ENCODE measurements around the gene UBE2I.

GRCh38 chr16:1291576-1291974 is 17.9 kb upstream of the UBE2I start:
- TF ChIP-seq, protein P1, sequence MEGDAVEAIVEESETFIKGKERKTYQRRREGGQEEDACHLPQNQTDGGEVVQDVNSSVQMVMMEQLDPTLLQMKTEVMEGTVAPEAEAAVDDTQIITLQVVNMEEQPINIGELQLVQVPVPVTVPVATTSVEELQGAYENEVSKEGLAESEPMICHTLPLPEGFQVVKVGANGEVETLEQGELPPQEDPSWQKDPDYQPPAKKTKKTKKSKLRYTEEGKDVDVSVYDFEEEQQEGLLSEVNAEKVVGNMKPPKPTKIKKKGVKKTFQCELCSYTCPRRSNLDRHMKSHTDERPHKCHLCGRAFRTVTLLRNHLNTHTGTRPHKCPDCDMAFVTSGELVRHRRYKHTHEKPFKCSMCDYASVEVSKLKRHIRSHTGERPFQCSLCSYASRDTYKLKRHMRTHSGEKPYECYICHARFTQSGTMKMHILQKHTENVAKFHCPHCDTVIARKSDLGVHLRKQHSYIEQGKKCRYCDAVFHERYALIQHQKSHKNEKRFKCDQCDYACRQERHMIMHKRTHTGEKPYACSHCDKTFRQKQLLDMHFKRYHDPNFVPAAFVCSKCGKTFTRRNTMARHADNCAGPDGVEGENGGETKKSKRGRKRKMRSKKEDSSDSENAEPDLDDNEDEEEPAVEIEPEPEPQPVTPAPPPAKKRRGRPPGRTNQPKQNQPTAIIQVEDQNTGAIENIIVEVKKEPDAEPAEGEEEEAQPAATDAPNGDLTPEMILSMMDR (IDR thresholded peaks at IDR 0.05) = no peak
- TF ChIP-seq POLR2AphosphoS5 (IDR thresholded peaks at IDR 0.05; ENCODE audit: low read depth, low read length) (no peak), SIN3A (IDR thresholded peaks at IDR 0.05; ENCODE audit: borderline replicate concordance, insufficient read depth, low read depth, low read length) (no peak), REST (IDR thresholded peaks at IDR 0.05; ENCODE audit: insufficient read depth in 1 of 2, low read depth in 2 of 2, low read length in 1 of 2) (no peak), TCF7L2 (IDR thresholded peaks at IDR 0.05; ENCODE audit: low read depth, low read length) (no peak)
